Astrocyte of the cerebellum (primary cell): Measurements from ENCODE around the gene LYL1.
A peak's percentile ranks its signal among the peaks of the same experiment; 100 is the strongest.

Source experiments
- DNase-seq: peaks from one replicate; pipeline ENCODE4 v3.0.0-alpha.2; 2011; ENCODE audit warnings: low read depth
- H3K4me3 ChIP-seq: 2 replicates; pipeline ENCODE4 v1.5.1; 2011; ENCODE audit warnings: mild to moderate bottlenecking, low read depth, low read length, moderate library complexity
- in situ Hi-C: cut with HindIII; loops from 2 replicates; pipeline ENCODE4 v1.10.0; 2017; ENCODE audit warnings: low sequenced_read_pairs
- TF ChIP-seq, protein P1 (sequence below): IDR thresholded peaks from 2 replicates; pipeline ENCODE4 v1.5.1; 2012; ENCODE audit warnings: low read length, low read depth, moderate library complexity, mild to moderate bottlenecking; ENCODE audit errors: missing control alignments

Gene LYL1

DNA sequence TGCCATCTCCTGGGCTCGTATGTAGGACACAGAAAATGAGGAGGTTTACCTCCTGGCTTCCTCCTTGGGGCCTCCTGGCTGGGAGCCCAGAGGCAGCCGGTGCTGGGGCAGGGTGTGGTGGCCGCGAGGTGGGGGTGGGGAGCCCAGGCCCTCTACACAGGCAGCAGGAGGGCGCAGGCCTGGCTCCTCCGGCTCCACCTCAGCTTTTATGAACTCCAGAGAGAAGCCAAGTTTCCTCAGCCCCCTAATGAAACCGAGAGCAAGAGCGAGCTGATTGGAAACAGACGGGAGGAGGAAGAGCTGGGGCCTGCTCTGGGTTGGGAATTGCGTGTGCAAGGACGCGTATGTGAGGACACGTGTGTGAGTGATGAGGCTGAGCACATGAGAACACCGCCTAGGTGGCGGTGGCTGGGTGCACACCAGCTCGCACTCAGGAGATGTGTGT, 23.1 kb downstream of the LYL1 start:
- in situ Hi-C loops: no loop called here
- TF ChIP-seq, protein P1, sequence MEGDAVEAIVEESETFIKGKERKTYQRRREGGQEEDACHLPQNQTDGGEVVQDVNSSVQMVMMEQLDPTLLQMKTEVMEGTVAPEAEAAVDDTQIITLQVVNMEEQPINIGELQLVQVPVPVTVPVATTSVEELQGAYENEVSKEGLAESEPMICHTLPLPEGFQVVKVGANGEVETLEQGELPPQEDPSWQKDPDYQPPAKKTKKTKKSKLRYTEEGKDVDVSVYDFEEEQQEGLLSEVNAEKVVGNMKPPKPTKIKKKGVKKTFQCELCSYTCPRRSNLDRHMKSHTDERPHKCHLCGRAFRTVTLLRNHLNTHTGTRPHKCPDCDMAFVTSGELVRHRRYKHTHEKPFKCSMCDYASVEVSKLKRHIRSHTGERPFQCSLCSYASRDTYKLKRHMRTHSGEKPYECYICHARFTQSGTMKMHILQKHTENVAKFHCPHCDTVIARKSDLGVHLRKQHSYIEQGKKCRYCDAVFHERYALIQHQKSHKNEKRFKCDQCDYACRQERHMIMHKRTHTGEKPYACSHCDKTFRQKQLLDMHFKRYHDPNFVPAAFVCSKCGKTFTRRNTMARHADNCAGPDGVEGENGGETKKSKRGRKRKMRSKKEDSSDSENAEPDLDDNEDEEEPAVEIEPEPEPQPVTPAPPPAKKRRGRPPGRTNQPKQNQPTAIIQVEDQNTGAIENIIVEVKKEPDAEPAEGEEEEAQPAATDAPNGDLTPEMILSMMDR: no peak
- no peak overlapping the region for H3K4me3 ChIP-seq
- DNase-seq: peak; percentile 42

DNA sequence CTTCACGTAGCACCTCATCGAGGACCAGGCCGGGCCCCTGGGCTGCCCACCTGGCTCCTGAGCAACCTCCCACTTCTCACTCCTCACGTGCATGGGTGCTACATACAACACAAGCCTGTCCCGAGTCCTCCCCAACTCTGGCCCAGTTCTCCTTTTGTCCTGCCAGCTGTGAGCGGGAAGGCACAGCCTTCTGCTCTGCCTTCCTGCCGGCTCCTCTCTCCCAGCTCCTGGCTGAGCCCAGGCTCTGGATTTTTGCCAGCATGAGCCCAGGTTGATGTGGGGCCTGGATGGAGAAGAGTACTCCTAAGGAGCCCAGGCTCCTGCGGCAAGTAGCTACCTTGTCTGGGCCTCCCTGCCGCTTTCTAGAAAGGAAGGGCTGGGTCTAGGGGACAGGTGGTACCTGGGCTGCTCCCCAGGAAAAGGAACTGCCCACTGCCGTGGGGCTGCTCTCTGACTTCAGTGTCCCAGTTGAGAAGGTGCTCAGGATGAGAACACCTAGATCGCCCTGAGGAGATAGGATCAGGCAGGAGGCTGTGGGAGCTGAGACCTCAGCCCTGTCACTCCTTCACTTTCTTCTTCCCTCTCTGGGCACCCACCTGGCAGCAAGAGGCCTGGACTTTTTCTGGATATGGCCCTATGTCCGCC, 23.6 kb downstream of the LYL1 start:
- TF ChIP-seq, protein P1: no peak
- H3K4me3 ChIP-seq: no peak overlapping the region
- DNase-seq: no peak
- in situ Hi-C loops: no loop called here

DNA sequence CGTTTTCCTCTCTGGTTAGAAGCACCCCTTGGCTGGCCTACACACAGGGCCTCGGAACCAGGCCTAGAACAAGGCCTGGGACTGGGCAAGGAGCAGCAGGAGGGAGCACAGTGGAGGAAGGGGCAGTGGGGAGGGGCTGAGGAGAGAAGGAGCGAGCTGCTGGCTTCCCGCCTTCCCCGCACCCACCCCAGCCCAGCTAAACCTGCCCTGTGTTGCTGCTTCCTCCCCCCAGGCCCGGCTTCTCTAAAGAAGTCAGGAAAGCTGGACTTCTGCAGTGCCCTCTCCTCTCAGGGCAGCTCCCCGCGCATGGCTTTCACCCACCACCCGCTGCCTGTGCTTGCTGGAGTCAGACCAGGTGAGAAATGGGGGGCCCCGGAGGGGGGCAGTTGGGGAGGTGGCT, 24.3 kb downstream of the LYL1 start:
- no peak for DNase-seq
- TF ChIP-seq, protein P1: no peak
- in situ Hi-C loops: no loop called here
- H3K4me3 ChIP-seq: no peak overlapping the region

DNA sequence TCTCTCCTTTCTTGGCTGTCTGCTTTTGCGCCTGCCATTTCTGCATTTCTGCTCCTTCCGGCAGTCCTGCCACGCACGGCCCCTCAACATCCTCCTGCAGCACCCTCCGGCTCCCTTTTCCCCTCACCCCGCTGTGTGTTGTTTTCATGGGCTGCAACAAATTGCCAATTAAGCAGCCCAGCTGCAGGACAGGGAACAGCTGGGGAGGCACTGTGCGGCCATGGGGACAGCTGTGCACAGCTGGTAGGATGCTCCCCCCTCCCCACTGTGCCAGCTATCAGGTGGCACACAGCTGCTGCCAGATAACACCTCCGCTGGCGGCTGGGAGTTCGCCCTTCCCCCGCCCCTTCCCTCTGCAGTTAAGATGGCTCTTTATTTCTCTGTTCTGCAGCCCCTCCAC, 25.4 kb downstream of the LYL1 start:
- no peak overlapping the region for H3K4me3 ChIP-seq
- TF ChIP-seq, protein P1: no peak
- DNase-seq: no peak
- in situ Hi-C loops: no loop called here

DNA sequence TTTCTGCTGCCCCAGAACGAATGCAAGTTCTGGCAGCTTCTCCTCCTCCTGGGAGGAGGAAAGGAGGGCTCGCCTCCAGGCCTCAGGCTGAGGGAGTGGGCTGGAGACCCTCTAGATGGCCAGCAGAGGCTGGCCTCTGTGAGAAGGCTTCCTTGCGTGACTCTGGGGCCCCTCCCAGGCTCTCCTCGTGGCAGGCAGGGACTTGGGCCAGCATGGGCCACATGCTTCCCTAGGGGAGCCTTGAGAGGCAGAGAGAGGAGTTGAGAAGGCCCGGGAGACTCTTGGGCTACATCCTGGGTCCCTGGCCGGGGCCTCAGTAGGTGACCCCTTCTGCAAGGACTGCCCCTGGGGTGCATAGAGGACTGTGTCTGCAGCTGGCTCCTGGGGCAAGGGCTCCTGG, 25.9 kb downstream of the LYL1 start:
- in situ Hi-C loops: no loop called here
- DNase-seq: no peak
- TF ChIP-seq, protein P1: no peak
- no peak overlapping the region for H3K4me3 ChIP-seq

DNA sequence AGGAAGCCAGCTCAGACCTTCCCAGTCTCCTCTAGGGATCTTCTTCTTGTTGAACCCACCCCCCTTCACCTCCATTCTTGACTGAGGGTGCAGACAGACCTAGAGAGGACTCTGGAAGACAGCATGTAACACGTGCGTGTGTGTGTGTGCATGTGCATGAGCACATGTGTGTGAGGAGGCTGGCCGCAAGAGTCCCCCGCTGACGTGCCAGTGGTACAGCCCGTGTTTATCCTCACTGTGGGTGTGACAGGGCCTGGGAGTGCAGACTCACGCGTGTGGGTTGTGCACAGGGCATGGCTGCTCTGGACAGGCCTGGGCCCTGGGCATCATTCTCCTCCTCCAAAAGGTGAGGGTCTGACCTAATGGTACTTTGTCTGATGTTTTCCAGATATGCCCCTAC, 26.3 kb downstream of the LYL1 start:
- no peak for DNase-seq
- TF ChIP-seq, protein P1: no peak
- H3K4me3 ChIP-seq: no peak overlapping the region
- in situ Hi-C loops: no loop called here

DNA sequence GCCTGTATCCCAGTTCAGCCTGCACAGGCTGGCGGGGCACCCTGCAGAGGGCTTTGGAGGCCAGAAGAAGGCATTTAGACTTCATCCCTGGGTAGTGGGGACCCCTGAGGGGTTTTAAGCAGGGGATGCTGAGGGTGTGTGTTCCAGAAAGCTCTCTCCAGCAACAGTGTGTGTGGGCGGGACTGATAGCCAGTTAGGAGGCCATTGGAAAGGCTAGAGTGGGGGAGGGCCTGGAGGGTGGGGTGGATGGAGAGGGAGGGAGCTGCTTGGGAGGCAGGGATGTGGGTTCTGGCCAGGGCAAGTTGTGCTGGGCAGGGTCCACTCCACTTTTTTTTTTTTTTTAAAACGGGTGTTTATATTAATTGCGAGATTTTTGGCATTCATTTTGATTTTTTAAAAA, 28.3 kb downstream of the LYL1 start:
- no peak for DNase-seq
- H3K4me3 ChIP-seq: no peak overlapping the region
- in situ Hi-C loops: loop anchor here (25.0 kb wide), 1 partner anchor 163 kb away; no protein-coding TSS in a partner anchor
- TF ChIP-seq, protein P1: no peak
